Lower leg skin (tissue), 3 donors: ENCODE results near the gene IRX4.

Experiments used
- CTCF ChIP-seq, 3 donors: fragments of 450-650 bp; IDR thresholded peaks; one replicate each; pipeline ENCODE4 v1.5.1; 2016; ENCODE audit warnings: antibody characterized with exemption in 3 of 3, mild to moderate bottlenecking in 3 of 3, moderate library complexity in 2 of 3
- POLR2A ChIP-seq, 2 donors: fragments of 450-650 bp; IDR thresholded peaks; one replicate each; pipeline ENCODE4 v1.6.1; 2016 to 2017; ENCODE audit warnings: antibody characterized with exemption in 2 of 2, mild to moderate bottlenecking in 1 of 2, moderate library complexity in 1 of 2

- no peak for TF ChIP-seq CTCF (IDR thresholded peaks at IDR 0.05)
- no peak for TF ChIP-seq POLR2A (IDR thresholded peaks at IDR 0.05)
Measured at GRCh38 chr5:1926071-1926440, 43.3 kb upstream of the IRX4 start.
